ENCODE data around the gene RAB3D. TPM values are rescaled to one million over a fixed set of nuclear protein-coding genes. Genes with fewer than 3 reads are reported as not detected.
"Not testable (repeated sequence)": the region's sequence is repeated elsewhere in the genome, so short reads cannot be mapped to it uniquely, and the experiment has no call there.

Gene RAB3D
- total and polyA plus RNA-seq, 2 donors: 12.4 to 13.4 TPM

DNA sequence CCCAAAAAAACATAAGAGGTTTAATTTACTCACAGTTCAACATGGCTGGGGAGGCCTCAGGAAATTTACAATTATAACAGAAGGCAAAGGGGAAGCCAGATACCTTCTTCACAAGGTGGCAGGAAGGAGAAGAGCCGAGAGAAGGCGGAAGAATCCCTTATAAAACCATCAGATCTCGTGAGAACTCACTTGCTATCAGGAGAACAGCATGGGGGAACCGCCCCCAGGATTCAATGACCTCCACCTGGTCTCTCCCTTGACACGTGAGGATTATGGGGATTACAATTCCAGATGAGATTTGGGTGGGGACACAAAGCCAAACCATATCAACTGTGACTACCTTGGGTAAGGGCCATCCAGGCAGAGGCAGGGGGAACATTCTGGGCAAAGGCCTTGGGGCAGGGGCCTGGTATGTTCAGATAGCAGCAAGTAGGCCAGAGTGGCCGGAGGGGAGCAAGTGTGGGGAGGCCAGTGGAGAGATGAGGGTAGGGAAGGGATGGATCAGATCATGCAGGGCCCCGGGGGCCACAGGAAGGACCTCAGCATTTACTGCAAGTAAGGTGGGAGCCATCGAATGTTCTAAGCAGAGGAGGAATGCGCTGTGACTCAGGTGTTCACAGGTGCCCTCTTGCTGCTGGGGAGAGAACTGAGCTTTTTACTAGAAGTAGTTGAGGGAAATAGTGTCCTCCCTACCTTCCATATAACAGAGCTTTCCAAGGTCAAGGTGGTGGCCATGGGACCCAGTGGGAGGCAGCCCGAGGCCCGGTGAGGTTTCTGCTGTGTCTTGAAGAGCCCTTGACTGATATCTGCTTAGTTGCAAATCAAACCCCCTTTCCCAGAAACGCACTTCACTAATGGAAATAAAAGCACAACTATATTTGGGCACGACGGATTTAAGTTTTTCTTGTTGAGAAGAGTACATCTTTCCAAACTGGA is 18.0 kb downstream of the RAB3D start:
- 76% methylated on average over 14 of the region's 14 CpGs for WGBS
- Histone ChIP-seq H3K4me3 (ENCODE audit: low read depth, low read length) (no peak overlapping the region), H3K36me3 (ENCODE audit: insufficient read depth) (no peaks in the 10 kb centered on the region), H3K27ac (ENCODE audit: low read depth) (no peak overlapping the region), H3K4me1 (ENCODE audit: insufficient read depth) (no peaks in the 10 kb centered on the region)
- DNase-seq (ENCODE audit: extremely low spot score): no peak

- not testable (repeated sequence) for H3K4me3 ChIP-seq (ENCODE audit: low read depth, low read length); H3K27ac ChIP-seq (ENCODE audit: low read depth); H3K36me3 ChIP-seq (ENCODE audit: insufficient read depth); DNase-seq (ENCODE audit: extremely low spot score); H3K4me1 ChIP-seq (ENCODE audit: insufficient read depth)
- WGBS: 70% methylated on average over 9 of the region's 9 CpGs
Measured at GRCh38 chr19:11320278-11320995, 19.0 kb downstream of the RAB3D start.

GRCh38 chr19:11306337-11306736 is 33.1 kb downstream of the RAB3D start:
- WGBS: 80% methylated on average over 9 of the region's 9 CpGs
- DNase-seq (ENCODE audit: extremely low spot score): no peak
- Histone ChIP-seq H3K36me3 (ENCODE audit: insufficient read depth) (no peaks in the 10 kb centered on the region), H3K4me1 (ENCODE audit: insufficient read depth) (no peaks in the 10 kb centered on the region), H3K4me3 (ENCODE audit: low read depth, low read length) (no peak overlapping the region), H3K27ac (ENCODE audit: low read depth) (no peak overlapping the region)

- H3K4me1 ChIP-seq (ENCODE audit: insufficient read depth): no peaks in the 10 kb centered on the region
- H3K27ac ChIP-seq (ENCODE audit: low read depth): no peak overlapping the region
- WGBS: 85% methylated on average over 5 of the region's 5 CpGs
- DNase-seq (ENCODE audit: extremely low spot score): no peak
- H3K36me3 ChIP-seq (ENCODE audit: insufficient read depth): no peaks in the 10 kb centered on the region
- H3K4me3 ChIP-seq (ENCODE audit: low read depth, low read length): no peak overlapping the region
Measured at GRCh38 chr19:11304936-11305335, 34.5 kb downstream of the RAB3D start.

DNA sequence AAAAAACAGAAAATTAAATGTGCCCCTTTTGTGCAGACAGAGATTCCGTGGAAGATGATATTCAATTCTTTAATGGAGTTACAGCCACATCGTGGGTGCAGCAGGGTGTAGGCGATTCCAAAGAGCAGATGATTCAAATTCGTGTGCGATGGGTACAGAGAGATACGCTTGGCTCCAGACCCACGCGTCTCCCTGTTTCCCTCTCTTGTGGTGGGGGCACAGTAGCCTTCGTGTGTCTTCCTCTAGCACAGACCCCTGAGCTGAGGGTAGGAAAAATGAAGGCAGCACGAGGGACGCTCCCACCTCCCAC is 38.7 kb downstream of the RAB3D start:
- no peaks in the 10 kb centered on the region for H3K4me1 ChIP-seq (ENCODE audit: insufficient read depth)
- 87% methylated on average over 11 of the region's 11 CpGs for WGBS
- DNase-seq (ENCODE audit: extremely low spot score): no peak
- H3K4me3 ChIP-seq (ENCODE audit: low read depth, low read length): no peak overlapping the region
- H3K36me3 ChIP-seq (ENCODE audit: insufficient read depth): no peaks in the 10 kb centered on the region
- H3K27ac ChIP-seq (ENCODE audit: low read depth): no peak overlapping the region

- H3K4me1 ChIP-seq (ENCODE audit: insufficient read depth): no peaks in the 10 kb centered on the region
- H3K4me3 ChIP-seq (ENCODE audit: low read depth, low read length): no peak overlapping the region
- no peak overlapping the region for H3K27ac ChIP-seq (ENCODE audit: low read depth)
- WGBS: 73% methylated on average over 8 of the region's 8 CpGs
- H3K36me3 ChIP-seq (ENCODE audit: insufficient read depth): no peaks in the 10 kb centered on the region
- DNase-seq (ENCODE audit: extremely low spot score): no peak
Measured at GRCh38 chr19:11299946-11300810, 39.3 kb downstream of the RAB3D start.

- Histone ChIP-seq H3K4me3 (ENCODE audit: low read depth, low read length) (no peak overlapping the region), H3K36me3 (ENCODE audit: insufficient read depth) (no peaks in the 10 kb centered on the region), H3K4me1 (ENCODE audit: insufficient read depth) (no peaks in the 10 kb centered on the region), H3K27ac (ENCODE audit: low read depth) (no peak overlapping the region)
- 46% methylated on average over 7 of the region's 7 CpGs for WGBS
- DNase-seq (ENCODE audit: extremely low spot score): no peak
Measured at GRCh38 chr19:11296264-11296663, 43.2 kb downstream of the RAB3D start.

- no peak within 1 kb of the TSS for H3K4me3 ChIP-seq (ENCODE audit: low read depth, low read length)
- H3K36me3 ChIP-seq (ENCODE audit: insufficient read depth): no peaks in the 10 kb centered on the region
- 94% methylated on average over 8 of the region's 8 CpGs for WGBS
- H3K27ac ChIP-seq (ENCODE audit: low read depth): peak within 1 kb of the TSS; percentile 5
- no peaks in the 10 kb centered on the region for H3K4me1 ChIP-seq (ENCODE audit: insufficient read depth)
- no peak for DNase-seq (ENCODE audit: extremely low spot score)
Measured at GRCh38 chr19:11295665-11296245, 43.7 kb downstream of the RAB3D start, which contains the start of gene TSPAN16. TSS of gene TSPAN16 (plus strand) at chr19:11296160. CDS start at chr19:11296298, 138 bp downstream.

GRCh38 chr19:11295180-11295579 is 44.3 kb downstream of the RAB3D start:
- Histone ChIP-seq H3K36me3 (ENCODE audit: insufficient read depth) (no peaks in the 10 kb centered on the region), H3K27ac (ENCODE audit: low read depth) (no peak overlapping the region), H3K4me3 (ENCODE audit: low read depth, low read length) (no peak overlapping the region), H3K4me1 (ENCODE audit: insufficient read depth) (no peaks in the 10 kb centered on the region)
- DNase-seq (ENCODE audit: extremely low spot score): no peak
- 90% methylated on average over 4 of the region's 4 CpGs for whole genome bisulfite sequencing

DNA sequence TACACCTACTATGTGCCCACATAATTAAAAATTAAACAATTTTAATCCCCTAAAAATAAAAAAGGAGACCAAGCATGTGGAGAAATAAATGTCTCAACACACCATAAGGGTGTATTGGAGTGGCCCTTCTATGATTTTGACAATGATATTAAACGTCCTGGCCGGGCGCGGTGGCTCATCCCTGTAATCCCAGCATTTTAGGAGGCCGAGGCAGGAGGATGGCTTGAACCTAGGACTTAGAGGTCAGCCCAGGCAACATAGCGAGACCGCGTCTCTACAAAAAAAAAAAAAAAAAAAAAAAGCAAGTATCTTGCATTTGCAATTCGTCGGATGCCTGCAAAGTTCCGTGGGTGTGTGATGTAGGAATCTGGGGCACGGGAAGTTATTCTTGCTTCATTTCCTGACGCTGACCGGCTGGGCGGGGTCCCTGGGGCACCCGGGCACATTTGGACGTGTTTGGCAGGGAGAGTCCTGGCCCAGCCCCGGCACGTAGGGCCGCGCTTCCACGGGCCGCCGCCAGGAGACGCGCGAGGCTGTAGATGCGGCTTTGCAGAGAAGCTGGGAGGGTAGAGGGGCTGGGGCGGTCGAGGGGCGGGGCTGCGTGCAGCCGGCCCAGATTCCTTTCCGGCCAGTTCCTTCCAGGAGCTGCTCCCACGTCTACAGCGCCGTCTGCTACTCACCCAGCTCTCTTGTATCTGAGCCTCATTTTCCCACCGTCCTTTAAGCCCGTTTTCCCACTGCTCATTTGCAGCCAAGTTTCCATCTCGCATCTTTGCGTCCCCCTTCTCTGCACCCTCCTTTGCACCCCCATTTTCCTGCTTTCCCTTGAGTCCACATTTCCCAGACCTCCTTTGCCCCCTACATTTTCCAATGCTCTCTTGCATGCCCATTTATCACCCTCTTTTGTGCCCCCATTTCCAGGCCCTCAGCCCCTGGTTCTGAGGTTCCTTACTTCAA is 45.7 kb downstream of the RAB3D start:
- no peaks in the 10 kb centered on the region for H3K4me1 ChIP-seq (ENCODE audit: insufficient read depth)

GRCh38 chr19:11291991-11292390 is 47.5 kb downstream of the RAB3D start:
- no peak for DNase-seq (ENCODE audit: extremely low spot score)
- Histone ChIP-seq H3K4me3 (ENCODE audit: low read depth, low read length) (no peak overlapping the region), H3K36me3 (ENCODE audit: insufficient read depth) (no peaks in the 10 kb centered on the region), H3K4me1 (ENCODE audit: insufficient read depth) (no peaks in the 10 kb centered on the region), H3K27ac (ENCODE audit: low read depth) (no peak overlapping the region)
- WGBS: 72% methylated on average over 1 of the region's 1 CpG

More for the DNA sequence above, 45.7 kb downstream of the RAB3D start:
- peak; percentile 80 for DNase-seq (ENCODE audit: extremely low spot score)
- Histone ChIP-seq H3K4me3 (ENCODE audit: low read depth, low read length) (no peak overlapping the region), H3K36me3 (ENCODE audit: insufficient read depth) (no peaks in the 10 kb centered on the region), H3K27ac (ENCODE audit: low read depth) (peak overlapping the region; percentile 67)
- 4% methylated on average over 41 of the region's 41 CpGs for WGBS

GRCh38 chr19:11291415-11291814 is 48.0 kb downstream of the RAB3D start:
- H3K4me1 ChIP-seq (ENCODE audit: insufficient read depth): no peaks in the 10 kb centered on the region
- WGBS: 93% methylated on average over 7 of the region's 7 CpGs
- no peak overlapping the region for H3K4me3 ChIP-seq (ENCODE audit: low read depth, low read length)
- DNase-seq (ENCODE audit: extremely low spot score): no peak
- no peaks in the 10 kb centered on the region for H3K36me3 ChIP-seq (ENCODE audit: insufficient read depth)
- H3K27ac ChIP-seq (ENCODE audit: low read depth): no peak overlapping the region
